GM19025 (cell line): ENCODE measurements around the gene FRYL.

Experiments
- ATAC-seq: cut with Tn5 transposase; IDR thresholded peaks from one replicate; pipeline ENCODE4 v1.9.1; 2021; ENCODE audit warnings: mild to moderate bottlenecking, low read depth, moderate library complexity; ENCODE audit not compliant: unreplicated experiment

The FRYL gene

GRCh38 chr4:48634688-48635308, 145.3 kb downstream of the FRYL start:
- ATAC-seq, result no peak

GRCh38 chr4:48633657-48634056, 146.4 kb downstream of the FRYL start:
- ATAC-seq, result no peak

GRCh38 chr4:48629458-48629857, 150.6 kb downstream of the FRYL start:
- no peak for ATAC-seq

- ATAC-seq, result no peak
Measured at GRCh38 chr4:48623182-48623780, 156.8 kb downstream of the FRYL start.

DNA sequence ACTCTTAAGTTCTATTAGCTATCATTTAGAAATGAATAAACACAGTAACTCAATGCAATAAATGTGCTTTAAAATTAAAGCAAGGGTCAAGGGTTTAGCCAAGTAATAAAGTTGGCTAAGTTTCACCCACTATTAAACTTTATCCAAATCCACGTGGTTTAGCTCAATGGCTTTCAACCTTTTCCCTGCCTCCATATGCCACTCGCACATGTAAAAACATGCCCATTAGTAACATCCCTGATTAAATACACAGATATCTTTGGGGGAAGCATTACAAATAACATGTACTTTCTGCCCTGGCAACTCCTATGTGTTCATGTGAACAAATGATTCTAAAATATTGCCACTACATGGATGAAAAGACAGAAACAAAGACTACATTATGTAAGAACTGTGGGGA, 159.2 kb downstream of the FRYL start:
- no peak for ATAC-seq

- no peak for ATAC-seq
Measured at GRCh38 chr4:48620093-48620492, 160.0 kb downstream of the FRYL start.

GRCh38 chr4:48604527-48604926, 175.6 kb downstream of the FRYL start:
- ATAC-seq, result no peak

DNA sequence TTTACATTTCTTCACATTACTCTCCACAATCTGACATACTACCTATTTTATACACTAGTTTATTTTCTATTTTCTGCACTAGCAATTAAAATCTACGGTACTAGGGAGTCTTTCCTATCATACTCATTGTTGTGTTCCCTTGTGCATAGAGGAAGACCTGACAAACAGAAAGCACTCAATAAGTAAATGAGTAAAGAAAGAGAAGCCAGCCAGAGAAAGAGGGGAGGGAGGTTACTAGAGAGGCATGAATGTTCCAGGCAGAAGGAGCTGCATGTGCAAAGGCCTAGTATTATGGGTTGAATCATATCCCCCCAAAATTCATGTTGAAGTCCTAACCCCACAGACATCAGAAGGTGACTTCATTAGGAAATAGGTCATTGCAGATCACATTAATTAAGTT, 176.0 kb downstream of the FRYL start:
- no peak for ATAC-seq

- no peak for ATAC-seq
Measured at GRCh38 chr4:48603366-48604003, 176.6 kb downstream of the FRYL start.

- ATAC-seq, result no peak
Measured at GRCh38 chr4:48602763-48603162, 177.3 kb downstream of the FRYL start.

DNA sequence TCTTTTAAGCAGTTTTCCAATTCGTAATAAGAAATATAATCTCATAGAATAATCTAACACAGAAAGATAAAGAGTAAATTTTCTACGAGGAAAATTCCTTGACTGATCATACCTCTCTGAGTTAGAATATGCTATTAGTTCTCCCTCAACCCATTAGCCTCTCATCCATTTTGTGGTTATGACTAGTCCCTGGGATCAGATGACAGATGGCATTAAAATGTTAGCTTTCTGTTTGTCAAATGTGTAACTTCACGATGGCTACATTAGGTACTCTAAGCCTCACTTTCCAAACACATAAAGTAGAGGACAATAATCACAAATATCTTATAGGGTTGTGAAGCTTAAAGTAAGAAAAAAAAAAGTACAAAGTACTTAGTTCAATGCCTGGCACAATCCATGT, 177.9 kb downstream of the FRYL start:
- no peak for ATAC-seq

- no peak for ATAC-seq
Measured at GRCh38 chr4:48596336-48596735, 183.7 kb downstream of the FRYL start.

- no peak for ATAC-seq
Measured at GRCh38 chr4:48594180-48594579, 185.9 kb downstream of the FRYL start.

DNA sequence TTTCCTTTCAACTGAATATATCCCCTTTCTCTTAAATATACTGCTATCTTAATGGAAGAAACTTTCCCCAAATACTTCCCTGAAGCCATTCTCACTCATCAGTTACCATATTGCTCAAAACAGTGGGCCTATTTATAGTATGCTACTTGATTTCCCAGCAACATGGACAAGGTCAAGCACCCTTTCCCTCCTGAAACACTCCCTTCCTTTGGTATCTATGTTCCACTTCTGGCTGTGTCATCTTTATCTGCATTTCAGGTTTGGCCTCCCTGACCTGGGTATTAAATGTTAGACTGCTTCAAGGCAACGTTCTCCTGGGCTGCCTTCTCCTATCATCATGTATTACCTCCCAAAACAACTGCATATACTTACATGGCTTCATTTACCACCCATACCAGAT, 188.7 kb downstream of the FRYL start:
- ATAC-seq, result no peak

DNA sequence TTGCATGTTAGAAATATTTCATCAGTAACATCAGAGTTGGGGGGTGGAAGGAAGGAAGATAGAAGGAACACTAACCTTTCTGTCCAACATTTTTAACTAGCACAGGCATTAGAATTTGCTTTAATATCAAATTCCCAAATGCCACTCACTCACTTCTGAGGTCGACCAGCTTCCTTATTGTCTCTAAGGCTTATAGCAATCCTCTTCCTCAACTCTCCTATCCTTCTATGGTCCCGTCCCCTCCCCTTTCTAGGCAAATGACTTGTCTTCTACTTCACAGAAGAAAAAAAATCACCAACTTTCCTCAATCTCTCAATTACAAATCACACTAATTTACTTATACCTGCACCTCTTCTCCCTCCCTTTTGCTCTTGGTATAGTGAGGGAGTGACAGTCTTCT, 189.2 kb downstream of the FRYL start:
- ATAC-seq, result no peak

DNA sequence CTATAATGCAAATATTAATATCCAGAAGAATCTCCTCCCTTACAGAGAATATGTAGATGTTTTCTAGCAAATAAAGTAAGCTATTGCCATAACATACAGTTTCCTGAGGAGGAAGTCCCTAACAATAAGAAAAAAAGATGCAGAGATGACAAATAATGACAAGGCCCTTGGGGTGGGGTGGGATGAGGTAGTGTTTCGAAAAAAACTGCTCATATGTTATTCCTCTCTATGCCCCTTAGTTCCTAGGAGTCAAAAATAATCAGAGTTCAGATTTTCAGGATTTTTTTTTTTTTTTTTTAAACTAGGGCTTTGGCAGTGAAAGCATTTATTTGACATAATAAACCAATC, 191.0 kb downstream of the FRYL start:
- no peak for ATAC-seq

GRCh38 chr4:48588230-48589097, 191.6 kb downstream of the FRYL start:
- ATAC-seq, result no peak

DNA sequence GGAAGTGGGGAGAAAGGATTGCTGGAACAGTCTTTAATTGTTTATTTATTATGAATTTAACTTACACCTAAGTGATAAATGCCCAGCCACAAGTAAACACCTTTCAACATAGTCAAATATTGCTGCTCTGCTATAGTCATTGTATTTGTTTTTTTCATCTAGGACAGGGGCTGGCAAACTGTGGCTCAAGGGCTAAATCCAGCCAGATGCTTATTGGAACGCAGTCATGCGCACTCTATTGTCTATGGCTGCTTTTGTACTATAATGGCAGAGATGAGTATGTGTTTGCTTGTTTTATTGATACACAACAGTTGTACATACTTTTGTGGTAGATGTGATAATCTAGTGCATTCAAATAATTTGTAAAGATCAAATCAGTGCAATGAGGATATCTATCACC, 194.7 kb downstream of the FRYL start:
- no peak for ATAC-seq

- peak; percentile 61 for ATAC-seq
Measured at GRCh38 chr4:48578132-48578968, 201.7 kb downstream of the FRYL start.

DNA sequence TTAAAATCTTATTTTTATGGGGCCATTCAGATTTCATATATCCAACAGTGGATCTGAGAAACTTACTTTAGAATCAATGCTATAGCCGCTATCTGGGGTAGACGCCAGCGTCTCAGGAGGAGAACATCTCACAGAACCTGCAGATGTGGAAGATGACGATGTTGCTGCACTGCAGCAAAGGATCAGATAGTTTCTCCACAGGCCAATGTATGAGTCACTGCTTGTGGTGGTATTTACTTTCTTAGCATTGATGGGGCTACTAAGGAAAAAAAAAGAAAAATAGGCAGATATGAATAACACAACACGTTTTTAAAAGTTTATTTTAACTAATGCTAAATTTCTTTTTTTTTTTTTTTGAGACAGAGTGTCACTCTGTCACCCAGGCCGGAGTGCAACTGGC, 204.1 kb downstream of the FRYL start:
- no peak for ATAC-seq
